ENCODE measurements around the gene SIRPG. TPM values are rescaled to one million over a fixed set of nuclear protein-coding genes. Genes with fewer than 3 reads are reported as not detected.
A peak's percentile ranks its signal among the peaks of the same experiment; 100 is the strongest.

Gene SIRPG
- total and polyA plus RNA-seq, 10 of the 15 experiments (the other 5 are each of a cell fraction or from before 2014, with no cell fraction given): 1.1 to 13.0 (median 4.1) TPM

GRCh38 chr20:1665345-1665744 is 7.8 kb upstream of the SIRPG start:
- CTCF ChIA-PET: interaction anchor here (1.3 kb wide), 1 partner anchor 155 kb away, joined by 4 read pairs; no protein-coding TSS in a partner anchor
- Histone ChIP-seq H3K9ac (ENCODE audit: control insufficient read depth, insufficient read depth, low read length) (no peak overlapping the region), H3K36me3 (ENCODE audit: control insufficient read depth in 2 of 2, insufficient read depth in 2 of 2, low read length in 1 of 2) (no peaks in the 10 kb centered on the region), H2AFZ (ENCODE audit: control insufficient read depth, low read depth, low read length) (no peak overlapping the region), H3K4me2 (ENCODE audit: control insufficient read depth, insufficient read depth) (peak overlapping the region; percentile 15; the same call in 1 of the 2 replicates), H3K4me1 (ENCODE audit: control insufficient read depth, insufficient read depth, low read length) (peaks cover 26% of the 10 kb centered on the region), H3K4me3 (no peak overlapping the region), H3K9me3 (replicated peaks; ENCODE audit: control insufficient read depth, insufficient read depth, low read length) (no peaks in the 10 kb centered on the region), H3K27ac (ENCODE audit: control insufficient read depth, insufficient read depth) (no peak overlapping the region), H3K27me3 (replicated peaks in 1 of 2; ENCODE audit: control insufficient read depth in 2 of 2, insufficient read depth in 2 of 2, low read length in 1 of 2) (no peaks in the 10 kb centered on the region), H4K20me1 (ENCODE audit: control insufficient read depth, insufficient read depth) (no peaks in the 10 kb centered on the region), H3K79me2 (ENCODE audit: control insufficient read depth, insufficient read depth, low read length) (no peaks in the 10 kb centered on the region)
- in situ Hi-C loops (cut with MboI): no loop called here
- WGBS (ENCODE audit: insufficient coverage, insufficient replicate concordance, low lambda C conversion rate, missing lambda C conversion rate): 91% methylated on average over 3 of the region's 3 CpGs
- POLR2A ChIA-PET: interaction anchor here (0.7 kb wide), 1 partner anchor 41 kb away, joined by 3 read pairs; no protein-coding TSS in a partner anchor
- FAIRE-seq: no peak
- intact Hi-C loops (cut with micrococcal nuclease; ENCODE audit: unreplicated experiment): no loop called here
- SMC1A ChIA-PET (ENCODE audit: uncharacterized antibody, unreplicated experiment): interaction anchor here (0.6 to 4.8 kb wide), 8 partner anchors 11 to 156 kb away, joined by 3 to 24 read pairs (median 4); no protein-coding TSS in a partner anchor
- no peak for DNase-seq (ENCODE audit: low read depth, low spot score)
- no peak for TF ChIP-seq MAX (IDR thresholded peaks at IDR 0.05; ENCODE audit: low read depth, low read length)
- no peak for TF ChIP-seq ASH2L (IDR thresholded peaks at IDR 0.05; ENCODE audit: borderline replicate concordance, low read depth)
- RAD21 ChIA-PET (ENCODE audit: unreplicated experiment): interaction anchor here (0.7 to 2.5 kb wide), 4 partner anchors 38 to 69 kb away, joined by 3 to 13 read pairs (median 4); no protein-coding TSS in a partner anchor
- ATAC-seq: no peak
- BruUV-seq (replicated peaks): no TSS peak

- SMC1A ChIA-PET (ENCODE audit: uncharacterized antibody, unreplicated experiment): interaction anchor here (0.6 to 4.8 kb wide), 8 partner anchors 12 to 156 kb away, joined by 3 to 24 read pairs (median 4); no protein-coding TSS in a partner anchor
- Histone ChIP-seq H3K27me3 (replicated peaks in 1 of 2; ENCODE audit: control insufficient read depth in 2 of 2, insufficient read depth in 2 of 2, low read length in 1 of 2) (no peaks in the 10 kb centered on the region), H3K36me3 (ENCODE audit: control insufficient read depth in 2 of 2, insufficient read depth in 2 of 2, low read length in 1 of 2) (no peaks in the 10 kb centered on the region), H3K9ac (ENCODE audit: control insufficient read depth, insufficient read depth, low read length) (no peak overlapping the region), H3K4me1 (ENCODE audit: control insufficient read depth, insufficient read depth, low read length) (peaks cover 26% of the 10 kb centered on the region), H3K27ac (ENCODE audit: control insufficient read depth, insufficient read depth) (no peak overlapping the region), H3K79me2 (ENCODE audit: control insufficient read depth, insufficient read depth, low read length) (no peaks in the 10 kb centered on the region), H3K4me2 (ENCODE audit: control insufficient read depth, insufficient read depth) (peak overlapping the region; percentile 15; the same call in 1 of the 2 replicates), H4K20me1 (ENCODE audit: control insufficient read depth, insufficient read depth) (no peaks in the 10 kb centered on the region), H2AFZ (ENCODE audit: control insufficient read depth, low read depth, low read length) (no peak overlapping the region), H3K4me3 (no peak overlapping the region), H3K9me3 (replicated peaks; ENCODE audit: control insufficient read depth, insufficient read depth, low read length) (no peaks in the 10 kb centered on the region)
- in situ Hi-C loops (cut with MboI) (no loop called here), intact Hi-C loops (cut with micrococcal nuclease; ENCODE audit: unreplicated experiment) (no loop called here)
- 26% methylated on average over 5 of the region's 5 CpGs for WGBS (ENCODE audit: insufficient coverage, insufficient replicate concordance, low lambda C conversion rate, missing lambda C conversion rate)
- peak; percentile 19 for DNase-seq (ENCODE audit: low read depth, low spot score)
- BruUV-seq (replicated peaks): no TSS peak
- ATAC-seq: peak; percentile 65
- RAD21 ChIA-PET (ENCODE audit: unreplicated experiment): interaction anchor here (0.7 to 2.5 kb wide), 4 partner anchors 38 to 70 kb away, joined by 3 to 13 read pairs (median 4); no protein-coding TSS in a partner anchor
- POLR2A ChIA-PET: interaction anchor here (0.7 kb wide), 1 partner anchor 41 kb away, joined by 3 read pairs; no protein-coding TSS in a partner anchor
- CTCF ChIA-PET: interaction anchor here (1.3 kb wide), 1 partner anchor 155 kb away, joined by 4 read pairs; no protein-coding TSS in a partner anchor
- FAIRE-seq: no peak
- 0 out of 2 replicates have a peak, but pooled peaks have one; percentile 61 for TF ChIP-seq DPF2 (IDR thresholded peaks at IDR 0.05)
- TF ChIP-seq HDGF (IDR thresholded peaks at IDR 0.05): no peak
- TF ChIP-seq RAD51 (IDR thresholded peaks at IDR 0.05): no peak
- TF ChIP-seq SIN3A (IDR thresholded peaks at IDR 0.05; ENCODE audit: low read depth, low read length): no peak
- no peak for TF ChIP-seq POLR2AphosphoS2 (IDR thresholded peaks at IDR 0.05; ENCODE audit: low read depth, low read length)
- no peak for TF ChIP-seq PAX8 (IDR thresholded peaks at IDR 0.05)
- TF ChIP-seq RAD21 (IDR thresholded peaks at IDR 0.05; ENCODE audit: insufficient read depth, low read depth, low read length): no peak; the same call in 1 of the 2 replicates
- 0 out of 2 replicates have a peak, but pooled peaks have one; percentile 55 for TF ChIP-seq CBFB (IDR thresholded peaks at IDR 0.05; ENCODE audit: low read depth)
- no peak for TF ChIP-seq MEF2A (IDR thresholded peaks at IDR 0.05; ENCODE audit: insufficient read depth, low read depth, low read length)
- TF ChIP-seq ZNF207 (IDR thresholded peaks at IDR 0.05; ENCODE audit: borderline replicate concordance): no peak
- no peak for TF ChIP-seq RELB (IDR thresholded peaks at IDR 0.05; ENCODE audit: low read depth)
- TF ChIP-seq CEBPB (IDR thresholded peaks at IDR 0.05; ENCODE audit: borderline replicate concordance in 1 of 2, low read depth in 2 of 2, low read length in 2 of 2): no peak
These were observed 7.3 kb upstream of the SIRPG start for GRCh38 chr20:1664911-1665310.

Measured in GM12878 (cell line).